GM12878 (cell line): ENCODE measurements around the gene C19orf33. TPM values are rescaled to one million over a fixed set of nuclear protein-coding genes. Genes with fewer than 3 reads are reported as not detected.

Source experiments
- ATAC-seq: fragments of 200-7000 bp; cut with Tn5 transposase; 3 replicates; pipeline ENCODE4 v1.9.1; 2020; ENCODE audit warnings: mild to moderate bottlenecking, moderate library complexity
- BruUV-seq: library from RNA; stranded (reverse); fragments of 400-500 nt; replicated peaks from 2 replicates; lab custom pipeline; 2021; lab: Mats Ljungman, UMichigan
- CTCF ChIA-PET: fragments of 300-600 bp; sonication (Branson Sonifier 250); formaldehyde crosslinking; extraction: SDS; loops from one replicate; lab custom pipeline; 2021; ENCODE audit warnings: inconsistent platforms; lab: Yijun Ruan, JAX
- POLR2A ChIA-PET: fragments of 350-600 bp; formaldehyde crosslinking; extraction: SDS; loops from one replicate; lab custom pipeline; 2021; ENCODE audit warnings: inconsistent platforms; lab: Charles Lee
- RAD21 ChIA-PET: fragments of 300-600 bp; sonication (Branson Sonifier 250); formaldehyde crosslinking; loops from one replicate; lab custom pipeline; 2023; ENCODE audit warnings: antibody characterized with exemption; ENCODE audit not compliant: unreplicated experiment; lab: Charles Lee
- SMC1A ChIA-PET: fragments of 300-600 bp; sonication (Branson Sonifier 250); formaldehyde crosslinking; loops from one replicate; lab custom pipeline; 2023; ENCODE audit not compliant: unreplicated experiment, uncharacterized antibody; lab: Charles Lee
- DNase-seq: peaks from one replicate; pipeline ENCODE4 v3.0.0-alpha.2; 2011; ENCODE audit warnings: low read depth, low spot score
- FAIRE-seq: peaks from 3 replicates; lab custom pipeline; 2011; peaks lifted over from hg19 to GRCh38; lab: Jason Lieb, UNC
- H2AFZ ChIP-seq: 2 replicates; pipeline ENCODE4 v1.6.0; 2011; ENCODE audit warnings: low read depth, low read length, control low read depth; ENCODE audit not compliant: control insufficient read depth
- H3K27ac ChIP-seq: 2 replicates; pipeline ENCODE4 v1.5.1; 2011; ENCODE audit warnings: control low read depth; ENCODE audit not compliant: control insufficient read depth, insufficient read depth
- H3K27me3 ChIP-seq, 2 experiments: replicated peaks in 1 of 2; 2 replicates each; pipeline versions ENCODE4 v1.6.0 to v1.6.1; 2011; ENCODE audit warnings: low read length in 1 of 2; ENCODE audit not compliant: control insufficient read depth in 2 of 2, insufficient read depth in 2 of 2
- H3K36me3 ChIP-seq, 2 experiments: 2 replicates each; pipeline ENCODE4 v1.5.1; 2011; ENCODE audit warnings: low read length in 1 of 2; ENCODE audit not compliant: control insufficient read depth in 2 of 2, insufficient read depth in 2 of 2
- H3K4me1 ChIP-seq: 2 replicates; pipeline ENCODE4 v1.6.1; 2011; ENCODE audit warnings: mild to moderate bottlenecking, low read length, moderate library complexity, mixed read lengths; ENCODE audit not compliant: control insufficient read depth, insufficient read depth
- H3K4me2 ChIP-seq: 2 replicates; pipeline ENCODE4 v1.6.0; 2011; ENCODE audit warnings: control low read depth; ENCODE audit not compliant: control insufficient read depth, insufficient read depth
- H3K4me3 ChIP-seq: fragments of 200-600 bp; sonication (generic); 2 replicates; pipeline ENCODE4 v1.5.1; 2016
- H3K79me2 ChIP-seq: 2 replicates; pipeline ENCODE4 v1.6.0; 2011; ENCODE audit warnings: low read length; ENCODE audit not compliant: control insufficient read depth, insufficient read depth
- H3K9ac ChIP-seq: 2 replicates; pipeline ENCODE4 v1.8.0; 2011; ENCODE audit warnings: low read length, control low read depth, mixed read lengths; ENCODE audit not compliant: control insufficient read depth, insufficient read depth
- H3K9me3 ChIP-seq: replicated peaks from 3 replicates; pipeline ENCODE4 v1.5.1; 2011; ENCODE audit warnings: mild to moderate bottlenecking, low read length; ENCODE audit not compliant: control insufficient read depth, insufficient read depth
- H4K20me1 ChIP-seq: 2 replicates; pipeline ENCODE4 v1.6.0; 2011; ENCODE audit not compliant: control insufficient read depth, insufficient read depth
- ATF3 ChIP-seq: IDR thresholded peaks from 2 replicates; pipeline ENCODE4 v1.6.1; 2011; ENCODE audit warnings: low read depth, mild to moderate bottlenecking, low read length, moderate library complexity, borderline replicate concordance; ENCODE audit errors: extremely low read depth
- IKZF1 ChIP-seq: fragments of 450-650 bp; conservative IDR thresholded peaks from 2 replicates; pipeline ENCODE4 v1.6.1; 2017; ENCODE audit warnings: antibody characterized with exemption, mild to moderate bottlenecking
- IKZF2 ChIP-seq, 2 experiments: fragments of 450-650 bp; IDR thresholded peaks; 2 replicates each; pipeline ENCODE4 v1.6.1; 2017; ENCODE audit warnings: mild to moderate bottlenecking in 2 of 2, moderate library complexity in 2 of 2
- MTA2 ChIP-seq: fragments of 450-650 bp; IDR thresholded peaks from 2 replicates; pipeline ENCODE4 v1.6.1; 2016; ENCODE audit warnings: low read depth, mild to moderate bottlenecking, moderate library complexity
- NBN ChIP-seq: fragments of 450-650 bp; IDR thresholded peaks from 2 replicates; pipeline ENCODE4 v1.6.1; 2016
- PAX5 ChIP-seq: IDR thresholded peaks from 2 replicates; pipeline ENCODE4 v1.6.1; 2011; ENCODE audit warnings: low read depth, low read length, borderline replicate concordance
- RELB ChIP-seq: fragments of 450-650 bp; IDR thresholded peaks from 2 replicates; pipeline ENCODE4 v1.6.1; 2017; ENCODE audit warnings: low read depth, mild to moderate bottlenecking, moderate library complexity
- SKIL ChIP-seq: fragments of 450-650 bp; IDR thresholded peaks from 2 replicates; pipeline ENCODE4 v1.6.1; 2017; ENCODE audit warnings: mild to moderate bottlenecking, low read depth, inconsistent platforms; ENCODE audit not compliant: poor library complexity, severe bottlenecking
- SPI1 ChIP-seq: IDR thresholded peaks from 2 replicates; pipeline ENCODE4 v1.6.1; 2011; ENCODE audit warnings: low read depth, mild to moderate bottlenecking, low read length, moderate library complexity, borderline replicate concordance; ENCODE audit not compliant: insufficient read depth
- TCF3 ChIP-seq: IDR thresholded peaks from 2 replicates; pipeline ENCODE4 v1.6.1; 2012; ENCODE audit warnings: low read depth, mild to moderate bottlenecking, low read length, borderline replicate concordance; ENCODE audit not compliant: insufficient read depth
- WGBS: methylation state at CpG from one replicate; pipeline ENCODE4 v1.1.6; 2016; ENCODE audit warnings: low lambda C conversion rate; ENCODE audit not compliant: insufficient replicate concordance, insufficient coverage; ENCODE audit errors: missing lambda C conversion rate; 5-methylcytosine and 5-hydroxymethylcytosine counted together
- in situ Hi-C: fragments of 300-500 bp; cut with MboI; formaldehyde crosslinking; loops from 9 replicates; pipeline ENCODE4 v1.14.3; 2018; ENCODE audit warnings: mixed read lengths
- intact Hi-C: fragments of 100-400 bp; cut with micrococcal nuclease; formaldehyde crosslinking; loops from one replicate; pipeline ENCODE4 v1.14.2; 2022; ENCODE audit not compliant: unreplicated experiment
- polyA plus RNA-seq, 11 experiments: library from polyadenylated mRNA; depleted of rRNA in 4 of 11; unstranded in 6 of 11; stranded (reverse) in 5 of 11; fragments of >200 nt; fragmentation: Nextera tagmentation in 4 of 11; fragmentation: Illumina TruSeq in 1 of 11; extraction: Ambion mirVana in 4 of 11; extraction: Trizol in 1 of 11; gene quantifications; 1 replicate in 1 of 11; 2 replicates in 10 of 11; pipeline versions ENCODE4 v1.2.1 to v1.2.3, GENCODE V29; 2011 to 2016; ENCODE audit warnings: inconsistent platforms in 2 of 11, missing spikeins in 2 of 11, low read depth in 1 of 11
- total RNA-seq, 4 experiments: library from RNA; depleted of rRNA in 3 of 4; stranded (reverse); fragments of >200 nt in 3 of 4; fragmentation: Illumina TruSeq in 1 of 4; extraction: Trizol in 1 of 4; gene quantifications; 2 replicates each; pipeline versions ENCODE4 v1.2.1 to v1.2.3, GENCODE V29; 2013 to 2021

The C19orf33 gene
- total and polyA plus RNA-seq, 10 of the 15 experiments (the other 5 are each of a cell fraction or from before 2014, with no cell fraction given), result 0.28 to 0.45 TPM; not detected in 8

GRCh38 chr19:38284422-38284821, 19.6 kb upstream of the C19orf33 start:
- H2AFZ ChIP-seq, result peak overlapping the region; percentile 16; the same call in 1 of the 2 replicates

More at GRCh38 chr19:38284422-38284821, 19.6 kb upstream of the C19orf33 start:
- Histone ChIP-seq H3K4me3 (no peak overlapping the region), H3K79me2 (no peaks in the 10 kb centered on the region), H3K9ac (no peak overlapping the region), H3K36me3 (no peaks in the 10 kb centered on the region), H3K4me2 (peak overlapping the region; percentile 57), H4K20me1 (no peaks in the 10 kb centered on the region), H3K27ac (no peak overlapping the region), H3K4me1 (peaks cover 8% of the 10 kb centered on the region), H3K27me3 (no peaks in the 10 kb centered on the region), H3K9me3 (no peaks in the 10 kb centered on the region)
- FAIRE-seq, result no peak
- ATAC-seq, result peak; percentile 89
- ChIA-PET POLR2A (no interaction called here), CTCF (interaction anchor here (1.3 to 2.0 kb wide), 2 partner anchors 40 to 50 kb away, joined by 4 to 7 read pairs; no protein-coding TSS in a partner anchor), RAD21 (interaction anchor here (0.9 to 1.2 kb wide), 3 partner anchors 14 to 382 kb away, joined by 3 read pairs; no protein-coding TSS in a partner anchor), SMC1A (interaction anchor here (1.3 kb wide), 1 partner anchor 185 kb away, joined by 3 read pairs; no protein-coding TSS in a partner anchor)
- TF ChIP-seq ATF3 (no peak), SPI1 (peak; percentile 65; the same call in 1 of the 2 replicates), TCF3 (no peak), RELB (0 out of 2 replicates have a peak, but pooled peaks have one; percentile 15), NBN (0 out of 2 replicates have a peak, but pooled peaks have one; percentile 13), SKIL (no peak), MTA2 (0 out of 2 replicates have a peak, but pooled peaks have one; percentile 23), PAX5 (peak; percentile 74), IKZF2 (IDR thresholded peaks at IDR 0.05) (peak; percentile 52 to 56; a peak in 2 of 4 replicates), IKZF1 (peak; percentile 69; the same call in 1 of the 2 replicates)
- in situ Hi-C loops, result no loop called here
- 4% methylated on average over 7 of the region's 7 CpGs for WGBS
- intact Hi-C loops, result no loop called here
- BruUV-seq, result no TSS peak
- peak; percentile 9 for DNase-seq
